Adipocyte (in vitro differentiated cells): ENCODE data around the gene FXYD6.

Source experiments
- DNase-seq: peaks from one replicate; pipeline ENCODE4 v3.0.0-alpha.2; 2015; ENCODE audit warnings: low read depth
- H3K27me3 ChIP-seq: replicated peaks from 2 replicates; pipeline ENCODE4 v1.7.0; 2013; ENCODE audit warnings: mild to moderate bottlenecking, low read length, moderate library complexity; ENCODE audit not compliant: control insufficient read depth, insufficient read depth
- H3K36me3 ChIP-seq: 2 replicates; pipeline ENCODE4 v1.7.0; 2013; ENCODE audit warnings: low read length, mild to moderate bottlenecking, moderate library complexity; ENCODE audit not compliant: control insufficient read depth, insufficient read depth, severe bottlenecking
- H3K4me1 ChIP-seq: 2 replicates; pipeline ENCODE4 v1.7.0; 2013; ENCODE audit warnings: mild to moderate bottlenecking, low read length, moderate library complexity; ENCODE audit not compliant: control insufficient read depth, insufficient read depth
- H3K4me3 ChIP-seq: 2 replicates; pipeline ENCODE4 v1.7.0; 2013; ENCODE audit warnings: mild to moderate bottlenecking, low read length, moderate library complexity
- H3K9ac ChIP-seq: 2 replicates; pipeline ENCODE4 v1.7.0; 2013; ENCODE audit warnings: mild to moderate bottlenecking, low read length, moderate library complexity
- H3K9me3 ChIP-seq: 2 replicates; pipeline ENCODE4 v1.7.0; 2013; ENCODE audit warnings: mild to moderate bottlenecking, low read length, moderate library complexity; ENCODE audit not compliant: control insufficient read depth

Gene FXYD6

GRCh38 chr11:117839936-117840813 lies 36.3 kb downstream of the FXYD6 start:
- peaks cover 39% of the 10 kb centered on the region for H3K27me3 ChIP-seq
- H3K9me3 ChIP-seq, result no peaks in the 10 kb centered on the region
- H3K36me3 ChIP-seq, result no peaks in the 10 kb centered on the region
- peaks cover 2% of the 10 kb centered on the region for H3K4me1 ChIP-seq
- no peak overlapping the region for H3K4me3 ChIP-seq
- no peak overlapping the region for H3K9ac ChIP-seq
- DNase-seq, result no peak

GRCh38 chr11:117839380-117839881 lies 37.0 kb downstream of the FXYD6 start:
- Histone ChIP-seq H3K9me3 (no peaks in the 10 kb centered on the region), H3K27me3 (peaks cover 41% of the 10 kb centered on the region), H3K36me3 (no peaks in the 10 kb centered on the region), H3K9ac (no peak overlapping the region), H3K4me3 (no peak overlapping the region), H3K4me1 (peaks cover 2% of the 10 kb centered on the region)
- DNase-seq, result no peak

GRCh38 chr11:117838901-117839300 lies 37.6 kb downstream of the FXYD6 start:
- Histone ChIP-seq H3K27me3 (peaks cover 46% of the 10 kb centered on the region), H3K9me3 (no peaks in the 10 kb centered on the region), H3K4me1 (peaks cover 2% of the 10 kb centered on the region), H3K9ac (no peak overlapping the region), H3K36me3 (no peaks in the 10 kb centered on the region), H3K4me3 (no peak overlapping the region)
- DNase-seq, result no peak

GRCh38 chr11:117837791-117838190 lies 38.7 kb downstream of the FXYD6 start:
- H3K9me3 ChIP-seq, result no peaks in the 10 kb centered on the region
- H3K36me3 ChIP-seq, result no peaks in the 10 kb centered on the region
- DNase-seq, result no peak
- H3K27me3 ChIP-seq, result peaks cover 57% of the 10 kb centered on the region
- peaks cover 2% of the 10 kb centered on the region for H3K4me1 ChIP-seq
- no peak overlapping the region for H3K4me3 ChIP-seq
- no peak overlapping the region for H3K9ac ChIP-seq

GRCh38 chr11:117837070-117837776 lies 39.2 kb downstream of the FXYD6 start:
- Histone ChIP-seq H3K4me1 (peaks cover 2% of the 10 kb centered on the region), H3K4me3 (no peak overlapping the region), H3K9ac (no peak overlapping the region), H3K27me3 (peaks cover 63% of the 10 kb centered on the region), H3K9me3 (no peaks in the 10 kb centered on the region), H3K36me3 (no peaks in the 10 kb centered on the region)
- DNase-seq, result no peak

GRCh38 chr11:117836077-117836960 lies 40.1 kb downstream of the FXYD6 start:
- Histone ChIP-seq H3K9me3 (no peaks in the 10 kb centered on the region), H3K4me1 (no peaks in the 10 kb centered on the region), H3K4me3 (no peak overlapping the region), H3K36me3 (no peaks in the 10 kb centered on the region), H3K27me3 (peaks cover 67% of the 10 kb centered on the region), H3K9ac (no peak overlapping the region)
- no peak for DNase-seq

- H3K27me3 ChIP-seq, result peaks cover 68% of the 10 kb centered on the region
- no peaks in the 10 kb centered on the region for H3K36me3 ChIP-seq
- DNase-seq, result no peak
- H3K9me3 ChIP-seq, result no peaks in the 10 kb centered on the region
- no peak overlapping the region for H3K9ac ChIP-seq
- H3K4me3 ChIP-seq, result no peak overlapping the region
- no peaks in the 10 kb centered on the region for H3K4me1 ChIP-seq
Measured at GRCh38 chr11:117835576-117835975, 40.9 kb downstream of the FXYD6 start.

GRCh38 chr11:117834838-117835443 lies 41.5 kb downstream of the FXYD6 start:
- H3K36me3 ChIP-seq, result no peaks in the 10 kb centered on the region
- no peak overlapping the region for H3K4me3 ChIP-seq
- no peaks in the 10 kb centered on the region for H3K9me3 ChIP-seq
- no peaks in the 10 kb centered on the region for H3K4me1 ChIP-seq
- H3K9ac ChIP-seq, result no peak overlapping the region
- DNase-seq, result no peak
- H3K27me3 ChIP-seq, result peaks cover 62% of the 10 kb centered on the region

GRCh38 chr11:117834068-117834810 lies 42.2 kb downstream of the FXYD6 start:
- no peak overlapping the region for H3K4me3 ChIP-seq
- H3K4me1 ChIP-seq, result no peaks in the 10 kb centered on the region
- DNase-seq, result no peak
- no peaks in the 10 kb centered on the region for H3K36me3 ChIP-seq
- H3K27me3 ChIP-seq, result peaks cover 55% of the 10 kb centered on the region
- H3K9ac ChIP-seq, result no peak overlapping the region
- no peaks in the 10 kb centered on the region for H3K9me3 ChIP-seq

GRCh38 chr11:117833401-117833891 lies 43.0 kb downstream of the FXYD6 start:
- Histone ChIP-seq H3K4me1 (peaks cover 6% of the 10 kb centered on the region), H3K9ac (no peak overlapping the region), H3K9me3 (no peaks in the 10 kb centered on the region), H3K36me3 (no peaks in the 10 kb centered on the region), H3K4me3 (no peak overlapping the region), H3K27me3 (peaks cover 52% of the 10 kb centered on the region)
- DNase-seq, result no peak
